ENCODE results near the gene MRGPRX3. TPM values are rescaled to one million over a fixed set of nuclear protein-coding genes. Genes with fewer than 3 reads are reported as not detected.
A peak's percentile ranks its signal among the peaks of the same experiment; 100 is the strongest.

Gene MRGPRX3
- total and polyA plus RNA-seq, 2 of the 8 experiments (the other 6 are each of a cell fraction or from before 2014, with no cell fraction given): not detected

DNA sequence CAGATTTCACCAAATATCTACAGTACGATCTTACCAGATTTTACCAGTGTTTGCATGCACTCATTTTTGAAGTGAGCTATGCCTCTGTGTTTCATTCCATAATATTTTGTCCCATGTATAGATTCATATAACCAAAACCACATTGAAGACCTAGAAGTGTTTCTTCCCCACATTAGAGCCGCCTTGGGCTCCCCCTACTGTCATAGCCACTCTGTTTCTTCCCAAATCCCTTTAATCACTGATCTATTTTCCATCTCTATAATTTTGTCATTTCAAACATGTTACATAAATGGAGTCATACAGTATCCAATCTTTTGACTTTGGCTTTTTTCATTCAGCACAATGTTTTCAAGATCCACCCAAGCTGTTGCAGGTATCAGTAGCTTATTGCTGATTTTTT is 12.7 kb downstream of the MRGPRX3 start:
- Histone ChIP-seq H3K27ac (ENCODE audit: low read depth, low read length) (no peak overlapping the region), H2BK5ac (ENCODE audit: low read depth, low read length) (no peak overlapping the region), H4K20me1 (replicated peaks in 1 of 2; ENCODE audit: control insufficient read depth in 1 of 2, insufficient read depth in 2 of 2, low read length in 2 of 2) (no peaks in the 10 kb centered on the region), H2BK15ac (ENCODE audit: low read length) (no peak overlapping the region), H3K4me2 (ENCODE audit: insufficient read depth in 1 of 2, low read depth in 2 of 2, low read length in 2 of 2) (no peak overlapping the region), H2BK12ac (ENCODE audit: low read depth, low read length) (no peak overlapping the region), H3K4me3 (ENCODE audit: extremely low read depth in 1 of 4, insufficient read depth in 2 of 4, low read depth in 3 of 4, low read length in 4 of 4) (no peak overlapping the region), H2BK120ac (replicated peaks; ENCODE audit: low read depth, low read length) (no peak overlapping the region), H3K56ac (replicated peaks; ENCODE audit: insufficient read length, low read depth, low read length) (no peak overlapping the region), H3K4ac (replicated peaks; ENCODE audit: insufficient read length, low read depth, low read length) (no peak overlapping the region), H2AFZ (ENCODE audit: low read length) (no peak overlapping the region), H3K23ac (ENCODE audit: insufficient read length) (no peak overlapping the region), H3K23me2 (ENCODE audit: low read depth, low read length) (no peaks in the 10 kb centered on the region), H2BK20ac (ENCODE audit: low read length) (no peak overlapping the region), H2AK5ac (ENCODE audit: low read depth, low read length) (no peak overlapping the region), H4K8ac (ENCODE audit: extremely low read depth, insufficient read depth, low read length) (no peak overlapping the region), H4K91ac (replicated peaks; ENCODE audit: insufficient read length, low read length) (no peak overlapping the region), H3K4me1 (replicated peaks in 1 of 4; ENCODE audit: control insufficient read depth in 3 of 4, insufficient read depth in 4 of 4, low read length in 3 of 4) (no peaks in the 10 kb centered on the region), H3K79me1 (ENCODE audit: low read depth, low read length) (no peaks in the 10 kb centered on the region), H3K14ac (ENCODE audit: insufficient read length) (no peak overlapping the region), H3K27me3 (replicated peaks in 1 of 4; ENCODE audit: control insufficient read depth in 3 of 4, extremely low read depth in 1 of 4, insufficient read depth in 3 of 4, low read length in 3 of 4) (no peaks in the 10 kb centered on the region), H3K9me3 (ENCODE audit: insufficient read depth in 2 of 2, low read depth in 1 of 2, low read length in 1 of 2) (no peaks in the 10 kb centered on the region), H3K79me2 (ENCODE audit: control insufficient read depth in 1 of 2, insufficient read depth in 2 of 2, low read length in 2 of 2) (no peaks in the 10 kb centered on the region), H3K18ac (ENCODE audit: extremely low read depth, low read length) (no peak overlapping the region), H4K5ac (ENCODE audit: insufficient read length, low read depth, low read length) (no peak overlapping the region), H3K9ac (replicated peaks in 1 of 4; ENCODE audit: extremely low read depth in 1 of 4, low read depth in 3 of 4, low read length in 3 of 4) (no peak overlapping the region), H3K36me3 (ENCODE audit: control insufficient read depth in 2 of 4, insufficient read depth in 4 of 4, low read length in 3 of 4) (no peaks in the 10 kb centered on the region)
- FAIRE-seq (no peak), DNase-seq (ENCODE audit: low read depth in 1 of 2, low spot score in 2 of 2) (no peak)
- no peak for TF ChIP-seq NRF1 (IDR thresholded peaks at IDR 0.05; ENCODE audit: low read depth, low read length)
- TF ChIP-seq, protein P1, sequence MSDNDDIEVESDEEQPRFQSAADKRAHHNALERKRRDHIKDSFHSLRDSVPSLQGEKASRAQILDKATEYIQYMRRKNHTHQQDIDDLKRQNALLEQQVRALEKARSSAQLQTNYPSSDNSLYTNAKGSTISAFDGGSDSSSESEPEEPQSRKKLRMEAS (IDR thresholded peaks at IDR 0.05): no peak
- no peak for TF ChIP-seq JUND (IDR thresholded peaks at IDR 0.05; ENCODE audit: low read length)
- no peak for TF ChIP-seq POLR2A (IDR thresholded peaks at IDR 0.05; ENCODE audit: control extremely low read depth in 1 of 2, low read depth in 2 of 2, low read length in 2 of 2)
- peak; percentile 31 to 33; a peak in 2 of 4 replicates for TF ChIP-seq RAD21 (IDR thresholded peaks at IDR 0.05 in 1 of 2, conservative IDR thresholded peaks at IDR 0.05 in 1 of 2; ENCODE audit: low read depth in 2 of 2, low read length in 2 of 2)
- no peak for TF ChIP-seq SIRT6 (IDR thresholded peaks at IDR 0.05; ENCODE audit: low read length)
- TF ChIP-seq, protein P2, sequence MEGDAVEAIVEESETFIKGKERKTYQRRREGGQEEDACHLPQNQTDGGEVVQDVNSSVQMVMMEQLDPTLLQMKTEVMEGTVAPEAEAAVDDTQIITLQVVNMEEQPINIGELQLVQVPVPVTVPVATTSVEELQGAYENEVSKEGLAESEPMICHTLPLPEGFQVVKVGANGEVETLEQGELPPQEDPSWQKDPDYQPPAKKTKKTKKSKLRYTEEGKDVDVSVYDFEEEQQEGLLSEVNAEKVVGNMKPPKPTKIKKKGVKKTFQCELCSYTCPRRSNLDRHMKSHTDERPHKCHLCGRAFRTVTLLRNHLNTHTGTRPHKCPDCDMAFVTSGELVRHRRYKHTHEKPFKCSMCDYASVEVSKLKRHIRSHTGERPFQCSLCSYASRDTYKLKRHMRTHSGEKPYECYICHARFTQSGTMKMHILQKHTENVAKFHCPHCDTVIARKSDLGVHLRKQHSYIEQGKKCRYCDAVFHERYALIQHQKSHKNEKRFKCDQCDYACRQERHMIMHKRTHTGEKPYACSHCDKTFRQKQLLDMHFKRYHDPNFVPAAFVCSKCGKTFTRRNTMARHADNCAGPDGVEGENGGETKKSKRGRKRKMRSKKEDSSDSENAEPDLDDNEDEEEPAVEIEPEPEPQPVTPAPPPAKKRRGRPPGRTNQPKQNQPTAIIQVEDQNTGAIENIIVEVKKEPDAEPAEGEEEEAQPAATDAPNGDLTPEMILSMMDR (IDR thresholded peaks at IDR 0.05; ENCODE audit: control extremely low read depth in 1 of 3, insufficient read depth in 1 of 3, low read depth in 1 of 3, low read length in 3 of 3): peak in 2 of 3 experiments; percentile 25 to 40; a peak in 2 of 4 replicates
- no peak for TF ChIP-seq EP300 (IDR thresholded peaks at IDR 0.05; ENCODE audit: borderline replicate concordance in 1 of 2, low read depth in 2 of 2, low read length in 2 of 2)
- POLR2A ChIA-PET (ENCODE audit: partially characterized antibody): no interaction called here
- CTCF ChIA-PET (ENCODE audit: partially characterized antibody): interaction anchor here (0.6 to 3.8 kb wide), 15 partner anchors 9 to 229 kb away, joined by 3 to 26 read pairs (median 4); no protein-coding TSS in a partner anchor
- 88% methylated on average over 2 of the region's 2 CpGs; no CpG with 5 or more reads in 1 of the 2 experiments for WGBS, 2 experiments (ENCODE audit: extremely low coverage in 1 of 2, insufficient coverage in 1 of 2, insufficient read length in 1 of 2, insufficient replicate concordance in 2 of 2, low coverage in 1 of 2, low lambda C conversion rate in 2 of 2, missing lambda C conversion rate in 1 of 2)
